ENCODE results near the gene JARID2.

Gene JARID2

DNA sequence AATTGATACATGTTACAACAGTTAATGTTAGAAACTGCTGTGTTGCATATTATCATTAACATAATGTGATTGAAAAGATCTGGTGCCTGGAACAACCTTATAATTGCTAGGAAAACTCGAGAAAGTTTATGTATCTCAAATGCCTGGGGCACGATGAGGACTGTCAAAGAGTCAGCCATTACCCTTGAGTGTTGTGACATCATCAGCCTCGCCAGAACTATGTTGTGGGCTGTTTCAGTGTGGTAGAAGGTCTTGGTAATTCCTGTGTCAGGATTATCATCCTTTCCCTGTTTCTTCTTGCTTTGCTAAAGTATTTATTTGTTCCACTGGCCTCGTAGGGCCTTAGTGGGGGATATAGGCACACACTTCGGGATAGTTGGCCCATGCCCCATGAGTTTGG lies 231.9 kb downstream of the JARID2 start:
- no peak for DNase-seq

DNA sequence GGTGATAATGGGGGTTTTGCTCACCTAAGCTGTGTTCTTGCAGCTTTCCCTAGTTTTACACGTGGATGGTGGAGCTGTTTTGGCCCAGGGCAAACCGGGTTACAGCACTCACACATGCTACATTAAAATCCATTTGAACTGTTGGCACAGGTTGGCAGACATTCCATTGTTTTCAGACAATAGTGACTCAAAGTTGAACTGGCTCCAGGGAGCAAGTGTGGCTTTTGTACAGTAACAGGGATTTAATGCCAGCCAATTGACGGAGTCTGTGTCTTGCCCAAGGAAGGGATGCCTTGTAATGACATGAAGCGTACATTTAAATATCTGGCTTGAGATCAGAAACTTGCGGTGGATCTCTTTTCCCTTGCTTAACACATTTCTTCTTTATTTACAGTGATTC lies 233.9 kb downstream of the JARID2 start:
- DNase-seq = no peak

DNA sequence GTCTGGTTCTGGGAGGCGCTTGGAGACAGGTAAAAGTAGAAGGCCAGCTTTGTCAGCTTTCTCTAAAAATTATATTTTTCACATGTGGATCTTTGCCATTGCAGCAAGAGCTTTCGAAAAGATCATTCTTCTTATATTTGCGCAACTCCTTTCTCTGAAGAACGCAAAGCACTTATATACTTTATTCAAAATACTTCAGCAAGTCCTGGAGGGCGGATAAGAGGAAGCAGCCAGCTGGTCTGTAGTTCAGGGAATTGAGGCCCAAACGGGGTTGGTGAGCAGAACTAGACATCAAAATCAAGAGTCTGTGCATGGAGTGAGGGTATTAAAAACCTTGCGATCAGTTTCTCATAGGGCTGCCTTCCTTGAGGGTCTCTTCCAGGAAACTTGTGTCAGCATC lies 234.7 kb downstream of the JARID2 start:
- DNase-seq = peak; percentile 28

DNA sequence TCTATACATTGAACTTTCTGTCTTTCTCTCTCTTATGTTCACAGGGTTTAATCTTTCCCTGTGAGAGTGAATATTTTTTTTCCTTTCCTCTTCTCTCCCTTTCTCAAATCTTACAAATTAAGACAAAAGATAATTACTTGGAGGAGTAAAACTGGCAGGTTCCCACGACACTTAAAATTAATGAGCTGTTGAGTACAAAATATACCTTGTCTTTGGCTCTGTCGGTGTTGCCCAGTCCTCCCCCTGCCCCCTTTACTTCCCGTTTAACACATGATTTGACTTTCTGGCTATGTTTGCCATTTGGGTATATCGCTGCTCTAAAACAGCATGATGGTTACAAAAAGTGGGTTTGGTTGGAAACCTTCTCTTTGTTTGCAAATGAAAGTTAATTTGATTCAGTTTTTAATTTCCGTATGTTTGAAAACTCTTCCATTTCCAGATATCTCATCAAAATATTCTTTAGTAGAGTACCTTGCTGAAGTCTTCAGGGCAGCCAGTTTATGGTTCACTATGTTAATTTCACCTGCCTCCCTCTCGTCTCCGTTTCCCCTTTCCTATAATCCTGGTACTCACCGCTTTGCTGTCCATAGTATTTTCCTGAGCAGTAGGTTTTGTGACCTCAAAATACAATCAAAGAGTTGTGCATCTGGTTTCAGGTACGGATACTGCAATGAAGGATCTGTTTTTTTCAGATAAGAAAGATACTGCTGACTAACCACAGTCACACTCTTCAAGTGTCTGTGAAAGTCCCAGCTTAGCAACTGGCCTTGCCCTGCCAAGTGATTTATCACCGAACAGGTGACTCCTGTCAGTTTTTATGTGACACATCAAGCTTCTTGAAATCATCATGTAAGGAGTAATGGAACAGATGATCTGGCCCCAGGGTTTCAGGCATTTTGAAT lies 235.8 kb downstream of the JARID2 start:
- DNase-seq = peak; percentile 85

DNA sequence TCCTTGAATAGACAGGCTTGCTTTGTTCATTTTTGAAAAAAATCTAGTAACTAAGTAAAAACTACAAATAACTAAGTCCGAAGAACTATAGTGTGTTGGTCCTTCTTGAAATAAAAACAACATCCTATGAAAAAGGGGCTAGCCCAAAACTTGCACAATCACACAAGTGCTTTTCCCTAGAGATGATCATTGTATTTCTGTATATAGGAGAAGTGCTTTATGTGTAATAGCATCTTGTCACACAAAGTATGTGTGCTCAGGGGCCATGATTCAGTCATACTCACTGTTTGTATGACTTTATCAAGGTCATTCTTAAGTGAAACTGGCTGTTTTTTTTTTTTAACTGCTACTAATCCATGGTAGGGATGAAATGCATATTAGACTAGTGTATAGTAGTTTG lies 237.2 kb downstream of the JARID2 start:
- DNase-seq = no peak

DNA sequence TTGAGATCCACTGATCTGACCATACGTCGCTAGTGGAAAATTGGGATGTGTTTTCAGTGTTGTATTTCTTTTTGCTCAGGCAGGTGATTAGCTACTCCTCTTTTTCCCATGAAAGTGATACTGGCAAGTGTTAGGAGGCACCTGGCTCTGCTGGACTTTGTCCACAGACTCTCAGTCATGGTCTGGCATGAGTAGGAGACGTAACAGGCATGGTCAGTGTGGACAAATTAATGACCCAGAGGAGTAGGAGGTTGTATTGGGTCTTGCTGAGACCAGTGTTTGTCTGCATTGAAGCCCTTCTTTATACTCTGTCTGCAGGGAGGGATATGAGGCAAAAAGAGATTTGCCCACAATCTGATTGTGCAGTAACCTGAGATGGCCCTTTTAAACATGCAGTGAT lies 238.3 kb downstream of the JARID2 start:
- no peak for DNase-seq

DNA sequence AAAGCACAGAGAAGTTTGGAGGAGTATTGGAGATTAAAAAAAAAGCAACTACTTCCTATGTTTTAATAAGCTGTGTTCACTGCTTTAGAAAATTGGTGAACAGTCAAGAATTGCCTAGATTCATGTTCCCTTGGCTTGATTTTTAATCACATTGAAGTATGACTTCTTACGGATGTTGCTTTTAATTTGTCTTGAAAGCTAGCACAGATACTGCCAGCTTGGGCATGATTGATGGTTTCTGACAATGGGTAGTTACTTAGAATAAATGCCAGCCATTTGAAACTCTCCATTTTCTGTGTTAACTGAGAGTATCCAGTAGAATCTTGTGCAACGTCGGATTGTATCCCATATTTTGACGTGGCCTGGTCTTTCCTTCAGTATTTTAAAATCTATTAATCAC lies 239.0 kb downstream of the JARID2 start:
- DNase-seq = no peak

DNA sequence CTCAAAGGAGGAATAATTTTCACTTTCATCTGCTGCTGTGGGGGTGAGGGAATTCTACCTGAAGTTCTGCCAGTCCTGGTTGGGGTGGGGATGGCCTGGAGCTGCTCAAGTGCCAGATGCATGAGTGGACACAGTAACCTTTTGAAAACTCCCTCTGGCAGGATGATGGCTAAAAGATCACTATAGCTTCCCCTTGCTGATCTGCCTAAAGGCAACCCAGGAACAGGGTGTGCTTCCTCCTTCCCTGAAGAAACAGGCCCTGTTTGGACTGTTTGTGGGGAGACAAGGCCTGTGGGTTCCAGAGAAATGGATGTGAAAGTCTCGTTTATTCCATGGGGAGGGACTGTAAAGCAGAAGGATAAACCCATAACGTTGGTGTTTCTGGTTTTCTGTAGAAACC lies 240.1 kb downstream of the JARID2 start:
- no peak for DNase-seq

DNA sequence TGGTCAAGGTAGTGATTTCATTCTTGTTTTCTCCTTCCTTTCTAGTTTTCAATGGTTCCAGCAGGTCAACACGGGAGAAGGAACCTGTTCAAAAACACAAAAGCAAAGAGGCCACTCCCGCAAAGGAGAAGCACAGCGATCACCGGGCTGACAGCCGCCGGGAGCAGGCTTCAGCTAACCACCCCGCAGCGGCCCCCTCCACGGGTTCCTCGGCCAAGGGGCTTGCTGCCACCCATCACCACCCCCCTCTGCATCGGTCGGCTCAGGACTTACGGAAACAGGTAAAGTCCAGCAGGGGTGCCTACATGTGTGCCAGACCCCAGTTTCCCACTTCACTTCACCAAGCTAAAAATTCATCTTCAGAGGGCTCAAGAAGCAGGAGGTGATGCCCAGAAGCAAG lies 241.4 kb downstream of the JARID2 start:
- no peak for DNase-seq

DNA sequence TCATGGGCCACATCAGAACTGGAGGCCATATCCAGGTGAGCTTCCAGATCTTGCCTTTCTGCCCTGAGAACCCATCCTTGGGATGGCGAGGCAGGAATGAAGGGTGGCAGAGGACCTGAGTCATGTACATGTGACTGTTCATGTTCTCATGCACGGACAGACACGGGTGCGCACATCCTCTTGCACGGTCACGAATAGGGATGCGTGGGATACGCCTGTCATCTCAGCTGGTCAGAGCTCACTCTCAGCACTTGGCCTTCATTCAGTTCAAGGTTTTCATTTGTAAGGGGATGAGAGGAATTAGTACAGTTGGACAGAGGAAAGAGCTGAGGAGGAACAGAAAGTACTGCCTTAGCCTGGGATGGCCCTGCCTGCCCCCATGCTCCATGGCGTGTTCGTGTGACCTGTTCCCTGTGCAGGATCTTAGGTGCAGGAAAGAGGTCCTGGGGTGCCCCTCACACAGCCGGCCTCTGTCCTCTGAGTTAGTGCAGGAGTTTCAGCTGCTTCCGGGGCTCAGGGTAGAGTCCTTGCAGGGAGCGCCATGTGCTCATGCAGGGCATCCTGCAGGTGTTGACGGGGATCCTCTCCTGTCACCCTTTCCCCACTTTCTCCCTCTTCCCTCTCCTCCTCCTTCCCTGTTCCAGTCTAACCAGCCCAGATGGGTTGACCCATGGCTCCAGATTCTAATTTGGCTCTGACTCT lies 243.5 kb downstream of the JARID2 start:
- no peak for DNase-seq

DNA sequence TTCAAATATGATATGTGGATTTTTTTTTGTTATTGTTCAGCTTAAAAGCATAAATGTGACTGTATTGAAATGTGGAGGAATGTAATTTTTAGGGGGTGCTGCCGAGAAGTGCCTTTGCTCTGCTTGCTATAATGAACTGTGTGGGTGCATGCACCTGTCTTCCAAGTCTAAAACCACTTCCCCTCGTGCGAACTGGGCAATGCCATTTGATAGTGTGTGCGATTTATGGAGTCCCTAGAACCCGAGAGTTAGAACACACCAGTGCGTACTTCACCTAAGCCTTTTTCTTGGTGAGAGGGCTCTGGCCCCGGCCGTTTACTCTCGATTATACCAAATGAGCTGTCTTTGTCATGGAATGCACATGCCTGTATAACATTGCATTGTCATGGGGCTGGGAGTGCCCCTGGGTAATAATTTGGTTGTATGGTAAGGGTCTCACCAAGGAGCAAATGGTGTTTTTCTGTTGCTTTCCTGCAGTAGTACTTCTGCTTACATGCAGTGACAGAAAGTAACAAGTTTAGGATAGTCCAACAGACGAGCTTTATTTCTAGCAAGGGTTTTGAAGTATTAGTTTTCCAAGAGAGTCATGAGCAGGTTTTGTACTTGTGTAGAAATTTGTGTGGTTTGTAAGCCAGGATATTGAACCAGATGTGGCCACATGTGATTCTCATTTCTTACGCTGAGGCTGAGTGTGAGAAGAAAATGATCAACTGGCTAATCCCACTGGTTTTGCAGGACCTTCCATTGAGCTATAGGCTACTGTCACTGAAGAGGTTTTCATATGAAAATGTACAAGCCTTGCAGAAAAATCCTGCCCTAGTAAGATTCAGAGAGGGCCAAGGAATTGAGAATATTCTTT lies 244.6 kb downstream of the JARID2 start:
- no peak for DNase-seq

DNA sequence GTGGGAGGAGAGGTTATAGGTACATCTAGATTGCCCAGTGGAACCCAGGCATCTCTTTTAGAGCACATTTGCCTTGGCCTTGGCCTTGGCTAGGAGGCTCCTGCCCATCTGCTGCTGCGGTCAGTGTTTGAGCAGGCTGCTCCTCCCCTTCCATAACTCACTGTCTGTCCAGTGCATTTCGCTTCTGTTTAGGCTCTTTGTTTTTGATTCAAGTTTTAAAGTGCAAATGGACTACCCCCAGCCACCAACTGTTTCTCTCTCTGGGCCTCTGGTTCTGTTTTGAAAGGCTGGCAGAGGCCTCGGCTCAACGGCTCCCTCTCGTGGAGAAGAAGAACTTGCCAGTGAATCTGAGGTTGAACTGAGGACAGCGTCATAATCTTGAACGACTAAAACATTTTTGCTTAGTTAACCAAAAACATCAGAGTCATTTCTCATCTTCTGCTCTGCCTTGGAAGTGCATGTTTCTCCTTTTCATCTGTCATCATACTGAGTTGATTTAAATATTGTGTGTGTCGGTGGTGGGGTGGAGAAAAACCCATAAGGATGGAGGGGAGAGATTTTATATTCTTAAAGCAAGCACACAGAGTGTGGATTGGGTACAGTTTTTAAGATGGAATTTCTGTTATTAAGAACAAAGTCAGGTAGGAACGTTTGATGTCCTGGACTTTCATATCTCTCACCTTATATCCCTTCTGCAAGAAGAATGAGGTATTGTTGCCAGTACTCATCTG lies 245.6 kb downstream of the JARID2 start:
- DNase-seq = peak; percentile 84

DNA sequence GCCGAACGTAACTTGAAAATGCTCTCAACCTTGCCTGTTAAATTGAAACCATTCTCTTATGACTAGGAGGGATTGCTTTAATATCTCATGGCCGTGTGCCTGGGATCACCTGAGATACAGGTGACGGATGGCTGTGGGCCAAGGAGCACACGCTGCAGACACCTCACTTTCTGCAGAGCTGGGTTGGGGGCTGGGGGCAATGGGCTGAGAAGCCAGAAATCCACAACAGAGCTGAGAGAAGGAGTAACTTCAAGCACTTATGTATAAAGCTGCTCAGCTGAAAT lies 246.1 kb downstream of the JARID2 start:
- DNase-seq = no peak

DNA sequence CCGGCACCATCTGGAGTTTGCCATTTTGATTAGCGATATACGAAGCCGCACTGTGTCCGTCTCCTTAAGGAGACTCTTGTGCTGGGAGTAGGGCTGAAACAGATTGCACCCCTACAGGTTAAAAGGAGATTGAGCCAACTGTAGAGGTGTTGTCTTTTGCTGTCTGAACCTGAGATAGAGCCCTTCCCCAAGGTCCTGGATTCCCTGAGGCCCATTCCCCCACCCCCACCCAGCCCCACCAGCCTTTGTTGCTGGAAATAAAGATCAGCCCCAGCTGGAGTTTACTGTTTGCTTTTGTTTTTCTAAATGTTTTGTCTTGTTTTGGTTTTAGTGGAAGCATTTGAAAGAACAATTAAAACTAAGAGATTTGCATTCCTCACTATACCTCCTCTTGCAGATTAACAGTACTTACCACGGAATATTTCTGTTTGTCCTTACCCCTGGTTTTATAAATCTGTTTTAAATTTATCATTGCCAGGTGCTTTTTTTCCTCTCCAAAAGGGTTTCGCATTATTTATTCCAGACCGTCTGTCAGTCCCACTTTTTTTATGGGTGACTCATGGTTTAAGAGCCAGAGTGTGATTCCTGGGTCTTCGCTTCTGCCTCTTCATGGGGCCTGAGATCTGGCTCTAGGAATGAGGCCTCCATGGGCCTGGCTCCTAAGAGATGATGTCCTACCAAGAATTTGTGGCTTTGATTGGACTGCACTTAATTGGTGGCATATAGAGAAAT lies 247.7 kb downstream of the JARID2 start:
- DNase-seq = no peak

DNA sequence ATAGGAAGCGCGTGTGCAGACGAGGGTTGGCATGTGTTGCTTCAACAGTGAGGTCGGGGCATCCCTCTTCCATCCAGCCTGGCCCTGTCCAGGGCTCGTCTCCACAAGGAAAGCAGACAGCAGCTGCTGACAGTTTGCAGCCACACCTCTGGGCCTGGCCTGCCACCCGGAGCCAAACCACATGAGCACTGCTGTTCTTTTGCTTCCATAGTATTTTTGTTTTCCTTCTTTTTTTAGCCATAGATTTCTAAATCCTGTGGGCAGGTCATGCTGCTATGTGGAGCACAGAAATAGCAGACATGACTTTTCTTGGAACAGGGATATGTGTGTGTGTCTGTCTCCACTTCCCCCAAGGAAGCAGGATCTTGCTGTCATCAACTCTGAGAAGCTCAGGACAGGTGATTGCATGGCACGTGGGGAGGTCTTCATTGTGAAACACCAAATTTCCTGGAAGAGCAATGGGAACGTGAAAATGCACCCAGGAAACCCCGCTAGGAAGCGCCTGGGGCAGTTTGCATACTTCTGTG lies 249.6 kb downstream of the JARID2 start:
- no peak for DNase-seq

DNA sequence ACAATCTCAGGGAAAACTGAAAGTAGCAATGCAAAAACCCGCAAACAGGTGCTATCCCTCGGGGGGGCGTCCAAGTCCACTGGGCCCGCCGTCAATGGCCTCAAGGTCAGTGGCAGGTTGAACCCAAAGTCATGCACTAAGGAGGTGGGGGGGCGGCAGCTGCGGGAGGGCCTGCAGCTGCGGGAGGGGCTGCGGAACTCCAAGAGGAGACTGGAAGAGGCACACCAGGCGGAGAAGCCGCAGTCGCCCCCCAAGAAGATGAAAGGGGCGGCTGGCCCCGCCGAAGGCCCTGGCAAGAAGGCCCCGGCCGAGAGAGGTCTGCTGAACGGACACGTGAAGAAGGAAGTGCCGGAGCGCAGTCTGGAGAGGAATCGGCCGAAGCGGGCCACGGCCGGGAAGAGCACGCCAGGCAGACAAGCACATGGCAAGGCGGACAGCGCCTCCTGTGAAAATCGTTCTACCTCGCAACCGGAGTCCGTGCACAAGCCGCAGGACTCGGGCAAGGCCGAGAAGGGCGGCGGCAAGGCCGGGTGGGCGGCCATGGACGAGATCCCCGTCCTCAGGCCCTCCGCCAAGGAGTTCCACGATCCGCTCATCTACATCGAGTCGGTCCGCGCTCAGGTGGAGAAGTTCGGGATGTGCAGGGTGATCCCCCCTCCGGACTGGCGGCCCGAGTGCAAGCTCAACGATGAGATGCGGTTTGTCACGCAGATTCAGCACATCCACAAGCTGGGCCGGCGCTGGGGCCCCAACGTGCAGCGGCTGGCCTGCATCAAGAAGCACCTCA lies 250.7 kb downstream of the JARID2 start:
- no peak for DNase-seq

DNA sequence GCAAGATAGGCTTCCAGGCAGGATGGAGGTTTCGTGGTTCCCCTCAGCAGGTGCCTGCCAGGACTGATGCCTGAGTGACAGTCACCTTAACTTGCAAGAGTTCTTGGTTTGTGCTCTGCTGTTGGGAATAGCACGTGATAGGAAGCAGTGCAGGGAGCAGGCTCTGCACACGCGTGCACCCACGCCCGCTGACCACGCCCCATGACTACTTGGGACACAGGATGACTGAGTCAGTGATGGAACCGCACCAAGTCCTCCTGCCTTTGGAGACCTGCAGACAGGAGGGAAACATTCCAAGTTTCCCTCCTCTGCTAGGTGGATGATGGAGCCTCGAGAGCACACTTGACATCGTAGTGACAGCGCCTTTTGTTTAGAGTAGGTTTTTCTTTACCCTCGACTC lies 252.8 kb downstream of the JARID2 start:
- DNase-seq = peak; percentile 29

DNA sequence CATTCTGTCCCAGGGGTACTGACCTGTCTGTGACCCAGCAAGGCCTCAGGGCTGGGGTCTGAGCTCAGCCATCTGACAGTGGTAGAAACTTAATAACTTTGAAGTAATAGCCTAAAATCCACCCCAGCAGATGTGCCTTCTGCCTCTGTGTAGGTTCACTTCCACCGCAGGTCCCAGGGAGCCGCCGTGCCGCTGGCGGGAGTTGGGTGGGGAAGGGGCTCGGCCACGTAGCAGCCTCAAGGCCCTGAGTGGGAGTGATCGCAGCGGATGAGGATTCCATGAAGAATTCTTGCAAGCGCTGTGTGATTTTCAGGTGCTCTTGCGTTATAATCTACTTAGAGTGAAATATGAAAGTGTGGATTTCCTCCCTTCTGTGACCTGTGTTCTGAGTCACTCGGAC lies 253.3 kb downstream of the JARID2 start:
- no peak for DNase-seq

DNA sequence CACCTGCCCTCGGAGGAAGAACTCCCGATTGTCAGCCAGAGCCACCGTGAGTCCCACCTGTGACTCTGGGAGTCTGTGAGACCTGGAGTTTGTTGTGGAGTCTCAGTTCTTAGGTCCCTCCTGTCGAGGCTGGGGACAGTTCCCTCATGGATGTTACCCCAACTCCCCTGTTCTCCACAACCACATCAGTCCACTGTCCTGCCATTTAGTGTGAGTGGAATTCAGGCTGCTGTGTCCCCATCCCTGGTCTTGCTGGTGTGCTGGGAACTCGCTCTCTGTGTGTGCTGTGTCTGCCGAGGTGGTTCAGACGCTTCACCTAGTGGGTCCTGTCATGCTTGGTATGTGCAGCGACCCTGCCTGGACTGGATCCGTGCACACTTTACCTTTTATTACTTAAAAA lies 253.7 kb downstream of the JARID2 start:
- DNase-seq = no peak

DNA sequence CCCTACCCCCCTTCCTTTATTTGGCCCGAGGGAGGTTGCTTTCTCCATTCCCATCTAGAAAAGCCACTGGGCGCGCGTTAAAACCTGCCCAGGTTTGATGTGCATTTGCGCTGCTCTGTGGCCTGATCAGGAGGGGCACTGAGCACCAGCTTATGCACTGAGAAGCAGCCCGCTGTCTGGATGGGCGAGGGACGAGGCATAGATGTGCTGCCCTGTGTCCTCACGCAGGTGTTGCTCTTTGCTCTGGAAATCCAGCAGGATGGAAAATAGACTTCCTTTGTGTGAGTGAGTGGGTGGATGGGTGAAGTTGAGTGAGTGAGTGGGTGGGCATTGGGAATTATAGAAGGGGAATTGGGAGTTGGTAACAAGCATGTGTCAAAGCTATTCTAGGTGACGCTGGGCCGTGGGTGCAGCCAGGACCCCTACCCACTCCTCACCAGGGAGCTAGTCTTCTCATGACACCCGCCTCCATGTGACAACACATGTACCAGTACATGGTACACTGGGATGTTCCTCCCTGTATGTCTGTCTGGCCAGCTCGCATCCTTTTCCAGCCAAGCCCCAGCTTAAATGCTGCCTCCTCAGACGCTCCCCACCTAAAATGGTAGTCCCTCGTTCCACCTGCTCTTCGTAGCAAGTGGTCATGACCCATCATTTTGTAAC lies 254.3 kb downstream of the JARID2 start:
- no peak for DNase-seq

Measured in hematopoietic multipotent progenitor cell treated with erythropoietin and hydrocortisone succinate and interleukin-3 and kit ligand, for 6 days (in vitro differentiated cells).